HG03095 (cell line): ENCODE data around the gene MRPL47.
"Not testable (repeated sequence)": the region's sequence is repeated elsewhere in the genome, so short reads cannot be mapped to it uniquely, and the experiment has no call there.

Source experiments
- ATAC-seq: cut with Tn5 transposase; IDR thresholded peaks from one replicate; pipeline ENCODE4 v1.9.1; 2021; ENCODE audit warnings: moderate library complexity; ENCODE audit not compliant: unreplicated experiment

The MRPL47 gene

DNA sequence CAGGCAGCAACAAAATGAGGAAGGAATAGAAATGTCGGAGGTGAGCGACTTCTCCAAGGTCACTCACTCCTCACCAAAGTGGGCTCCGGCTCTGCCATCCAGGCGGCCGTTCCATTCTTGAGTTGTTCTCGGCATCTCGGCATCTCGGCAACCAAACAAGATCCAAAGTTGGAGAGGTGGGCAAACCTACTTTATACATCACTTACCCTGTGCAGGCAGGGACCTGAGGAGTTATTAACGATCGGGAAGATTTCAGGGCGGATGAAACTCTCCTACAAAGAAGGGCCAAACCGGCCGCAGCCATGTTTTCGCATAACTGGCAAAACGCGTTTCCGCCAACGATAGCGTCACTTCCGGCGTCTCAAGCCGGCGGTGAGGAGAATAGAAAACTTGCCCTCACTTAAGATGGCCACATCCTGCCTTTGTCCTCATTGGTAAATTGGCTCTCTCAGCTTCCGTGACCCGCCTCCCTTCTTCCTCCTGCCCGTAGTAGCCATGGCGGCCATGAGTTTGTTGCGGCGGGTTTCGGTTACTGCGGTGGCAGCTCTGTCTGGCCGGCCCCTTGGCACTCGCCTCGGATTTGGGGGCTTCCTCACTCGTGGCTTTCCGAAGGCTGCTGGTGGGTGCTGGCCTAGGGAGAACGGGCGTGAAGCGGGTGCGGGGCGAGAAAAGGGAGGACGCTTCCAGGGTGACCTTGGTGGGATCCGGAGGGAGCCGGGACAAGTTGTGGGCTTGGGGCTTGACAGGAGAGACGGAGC, at the start of gene MRPL47, which contains the start of gene NDUFB5:
MRPL47 (minus strand) TSS at position 318 of the 758 bp plus-strand sequence; CDS start at position 304, 14 bp downstream.
NDUFB5 (plus strand) TSS at position 474 of the 758 bp plus-strand sequence; CDS start at position 496, 22 bp downstream.
- ATAC-seq: peak; percentile 97

DNA sequence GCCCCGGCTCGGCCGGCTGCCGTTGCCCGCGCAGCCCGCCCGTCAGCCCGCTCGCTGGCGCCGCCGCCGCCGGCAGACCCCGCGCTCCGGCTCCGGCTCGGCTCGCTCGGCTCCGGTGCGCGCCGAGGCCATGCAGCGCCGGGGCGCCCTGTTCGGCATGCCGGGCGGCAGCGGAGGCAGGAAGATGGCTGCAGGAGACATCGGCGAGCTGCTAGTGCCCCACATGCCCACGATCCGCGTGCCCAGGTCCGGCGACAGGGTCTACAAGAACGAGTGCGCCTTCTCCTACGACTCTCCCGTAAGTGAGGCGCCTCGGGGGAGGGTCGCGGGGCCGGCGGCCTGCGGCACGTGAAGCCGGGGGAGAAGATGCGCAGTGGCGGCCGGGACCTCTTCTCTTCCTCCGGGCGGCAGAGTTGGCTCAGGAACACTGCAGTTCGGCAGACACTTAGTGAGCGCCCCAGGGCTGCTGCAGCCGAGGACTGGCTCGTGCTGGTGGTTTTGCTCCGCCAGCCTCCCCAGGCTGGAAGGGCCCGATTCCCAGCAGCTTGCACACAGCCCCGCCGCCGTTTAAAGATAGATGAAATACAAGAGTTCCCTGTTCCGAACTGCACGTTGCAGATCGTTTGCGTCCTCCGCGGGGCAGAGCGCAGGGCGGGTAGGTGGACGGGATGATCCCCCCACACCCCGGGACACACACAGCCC, 48.8 kb upstream of the MRPL47 start:
- peak; percentile 63 for ATAC-seq

DNA sequence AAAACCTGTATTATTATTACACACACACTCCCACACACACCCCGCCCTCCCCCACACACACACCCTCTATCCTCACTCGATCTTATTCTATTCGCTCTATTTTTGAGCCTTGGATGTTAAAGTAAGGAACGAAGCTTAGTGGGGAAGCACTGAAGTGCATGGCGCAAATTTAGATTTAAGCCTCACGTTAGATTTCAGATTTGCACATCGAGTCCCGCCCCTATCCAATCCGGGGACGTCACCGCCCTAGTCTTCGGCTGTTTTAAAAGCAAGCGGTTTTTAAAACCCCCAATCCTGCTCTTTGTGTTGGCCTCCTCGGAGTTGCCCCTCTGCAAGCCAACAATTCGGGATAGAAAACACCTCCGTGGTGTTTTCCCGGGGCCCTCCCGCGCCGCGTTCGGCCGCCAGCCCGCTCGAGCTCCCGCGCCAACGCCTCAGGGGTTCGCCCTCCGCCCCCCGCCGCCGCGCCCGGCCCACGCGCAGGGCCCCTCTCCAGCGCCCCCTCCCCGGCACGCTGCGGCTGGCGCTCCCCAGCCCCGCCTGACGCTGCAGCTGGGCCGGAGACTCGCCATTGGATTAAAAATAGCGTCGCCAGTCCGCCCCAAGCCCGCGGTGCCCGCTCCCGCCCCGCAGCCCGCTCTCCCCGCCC, 48.1 kb upstream of the MRPL47 start, which contains the start of gene USP13:
USP13 (plus strand) TSS at position 594 of the 649 bp plus-strand sequence. CDS start 186 bp downstream, outside the sequence.
- peak; percentile 49 for ATAC-seq

DNA sequence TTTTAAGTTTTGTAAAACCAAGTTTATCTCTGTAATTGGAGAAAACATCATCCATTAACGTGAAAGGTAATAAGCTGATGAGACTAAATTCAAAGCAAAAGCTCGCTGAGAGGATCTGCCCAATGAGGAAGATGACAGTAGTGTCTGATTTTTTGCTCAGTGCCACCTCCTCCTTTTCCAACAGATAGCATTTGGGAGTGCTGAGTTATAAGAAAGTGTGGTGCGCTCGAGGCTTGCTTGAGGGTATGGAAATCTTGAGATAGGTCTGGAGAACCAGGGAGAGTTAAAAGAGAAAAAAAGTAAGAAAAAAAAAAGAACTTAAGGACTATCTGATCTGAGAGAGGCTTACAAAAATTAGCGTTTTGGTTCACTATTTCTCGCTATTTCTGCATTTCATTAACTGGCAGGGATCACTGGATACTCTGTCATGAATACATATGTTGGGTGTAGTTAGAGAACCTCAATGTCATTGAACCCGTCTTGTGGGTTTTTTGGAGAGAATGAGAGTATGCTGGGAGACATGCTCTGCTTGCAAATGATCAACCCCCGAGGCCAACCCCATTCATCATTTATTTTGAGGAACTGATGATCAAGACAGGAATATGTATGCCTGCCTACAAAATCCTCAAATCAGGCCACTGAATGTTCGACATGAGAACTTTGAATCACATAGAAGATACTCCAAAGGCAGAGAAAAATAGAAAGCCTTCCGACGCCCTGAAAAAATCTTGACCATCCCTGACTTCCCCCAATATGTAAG, 47.4 kb upstream of the MRPL47 start:
- ATAC-seq: no peak

DNA sequence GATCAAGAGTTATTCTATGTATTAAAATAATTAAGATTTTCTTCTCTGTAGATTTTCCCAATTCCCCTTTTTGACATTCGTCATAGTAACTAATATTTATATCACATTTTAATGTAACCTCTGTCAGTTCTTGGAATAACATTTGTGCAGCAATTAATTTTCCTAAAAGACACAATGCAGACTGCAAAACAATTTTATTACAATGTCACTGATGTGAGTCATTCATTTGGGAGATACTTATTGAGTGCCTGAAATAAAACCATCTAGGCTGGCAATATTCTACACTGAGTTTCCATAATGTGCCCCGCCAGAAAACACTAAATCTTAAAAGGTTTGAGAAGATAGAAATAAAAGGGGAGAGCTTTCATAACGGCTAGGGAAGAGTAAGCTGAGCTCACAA, 41.7 kb upstream of the MRPL47 start:
- no peak for ATAC-seq

DNA sequence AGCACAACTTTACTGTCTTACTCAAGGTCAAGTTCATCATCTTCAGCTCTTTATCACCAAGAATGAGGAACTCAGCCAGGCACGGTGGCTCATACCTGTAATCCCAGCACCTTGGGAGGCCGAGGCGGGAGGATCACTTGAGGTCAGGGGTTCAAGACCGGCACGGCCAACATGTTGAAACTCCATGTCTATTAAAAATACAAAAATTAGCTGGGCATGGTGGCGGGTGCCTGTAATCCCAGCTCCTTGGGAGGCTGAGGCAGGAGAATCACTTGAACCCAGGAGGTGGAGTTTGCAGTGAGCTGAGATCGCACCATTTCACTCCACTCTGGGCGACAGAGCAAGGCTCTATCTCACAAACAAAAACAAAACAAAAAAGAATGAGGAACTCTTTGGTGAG, 39.4 kb upstream of the MRPL47 start:
- ATAC-seq: not testable (repeated sequence)

DNA sequence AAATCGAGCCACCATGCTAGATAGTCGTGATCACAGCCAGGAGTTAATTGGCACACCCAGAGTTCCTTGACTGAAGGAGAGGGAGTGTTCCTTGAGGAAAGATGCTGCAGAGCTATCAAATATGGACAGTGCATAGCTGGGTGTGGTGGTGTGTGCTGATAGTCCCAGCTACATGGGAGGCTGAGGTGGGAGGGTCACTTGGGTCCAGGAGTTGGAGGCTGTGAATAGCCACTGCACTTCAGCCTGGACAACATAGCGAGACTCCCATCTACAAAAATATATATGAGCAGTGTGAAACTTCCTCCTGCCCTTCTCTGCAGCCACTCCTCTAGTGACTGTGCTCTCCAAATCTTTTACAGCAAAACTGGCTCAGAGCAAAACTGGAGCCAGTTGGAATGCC, 38.4 kb upstream of the MRPL47 start:
- no peak for ATAC-seq

DNA sequence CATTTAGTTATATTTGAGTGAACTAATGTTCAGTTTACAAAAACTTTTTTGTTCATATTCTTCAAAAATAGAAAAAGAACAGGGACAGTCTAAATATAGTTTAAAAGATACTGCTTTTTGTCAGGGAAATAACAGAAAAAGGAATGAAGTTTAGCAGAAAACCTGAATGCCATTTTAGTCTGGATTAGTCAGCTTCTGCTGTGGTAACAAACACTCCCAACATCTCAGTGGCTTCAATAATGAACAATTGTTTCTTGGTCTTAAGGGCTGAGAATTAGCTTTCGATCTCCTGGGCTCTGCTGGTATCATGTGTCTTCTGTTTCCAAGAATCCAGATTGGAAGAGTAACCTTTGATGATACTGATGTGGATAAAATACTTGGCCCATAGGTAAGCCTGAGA, 36.0 kb upstream of the MRPL47 start:
- no peak for ATAC-seq

DNA sequence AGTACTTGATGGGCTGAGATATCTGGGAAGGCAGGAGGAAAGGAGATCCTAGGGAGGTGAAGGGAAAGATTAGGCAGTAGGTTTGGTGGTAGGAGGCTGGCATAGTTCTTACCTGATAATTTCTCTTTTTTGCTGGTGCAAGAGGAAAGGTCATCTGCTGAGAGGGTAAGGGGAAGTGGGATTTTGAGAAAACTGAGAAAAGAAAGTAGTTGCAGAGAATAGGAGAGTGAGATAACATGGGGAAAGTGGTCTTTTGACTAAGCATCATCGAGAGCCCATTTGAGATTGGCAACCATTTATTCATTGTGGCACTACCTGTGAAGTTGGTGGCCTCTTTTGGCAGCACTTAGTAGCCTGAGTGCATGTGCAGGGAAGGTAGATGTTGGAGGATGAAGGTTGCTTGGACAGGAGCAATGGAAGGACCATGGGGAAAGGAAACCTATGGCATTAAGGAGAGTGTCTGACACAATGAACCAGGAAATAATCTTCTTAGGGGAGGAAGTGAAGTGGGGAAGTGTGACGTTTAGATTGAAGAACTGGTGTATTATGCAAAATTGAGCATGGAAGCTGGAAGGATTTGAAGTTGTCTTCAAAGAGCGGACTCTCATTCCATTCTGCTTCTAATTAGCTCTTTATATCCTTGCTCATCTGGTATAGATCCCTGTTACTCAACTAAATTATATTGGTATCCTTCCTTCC, 26.5 kb upstream of the MRPL47 start:
- ATAC-seq: no peak

DNA sequence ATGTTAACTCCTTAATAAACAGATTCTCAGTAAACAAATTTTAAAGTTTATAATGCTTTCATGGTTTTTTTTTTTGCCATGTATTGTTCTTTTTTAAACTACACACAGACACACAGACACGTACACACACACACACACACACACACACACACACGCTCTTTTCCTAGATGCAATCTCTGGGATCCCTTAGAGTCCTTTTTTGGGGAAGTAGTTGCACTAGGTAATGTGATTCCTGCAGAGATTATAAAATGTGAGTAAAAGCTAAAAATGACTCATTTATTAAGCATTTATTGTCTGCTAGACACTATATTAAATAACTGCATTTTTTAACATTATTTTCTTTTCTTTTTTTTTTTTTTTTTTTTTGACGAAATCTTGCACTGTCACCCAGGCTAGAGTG, 20.0 kb upstream of the MRPL47 start:
- ATAC-seq: no peak

DNA sequence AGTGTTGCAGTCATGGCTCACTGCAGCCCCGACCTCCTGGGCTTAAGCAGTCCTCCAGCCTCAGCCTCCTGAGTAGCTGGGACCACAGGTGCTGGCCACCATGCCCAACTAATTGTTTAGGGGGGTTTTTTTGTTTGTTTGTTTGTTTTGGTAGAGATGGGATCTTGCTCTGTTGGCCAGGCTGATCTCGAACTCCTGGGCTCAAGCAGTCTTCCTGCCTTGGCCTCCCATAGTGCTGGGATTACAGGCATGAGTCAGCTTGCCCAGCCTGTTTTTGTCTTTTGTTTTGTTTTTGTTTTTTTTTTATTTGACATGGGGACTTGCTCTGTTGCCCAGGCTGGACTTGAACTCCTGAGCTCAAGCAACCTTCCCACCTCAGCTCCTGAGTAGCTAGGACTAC, 17.6 kb upstream of the MRPL47 start:
- no peak for ATAC-seq

DNA sequence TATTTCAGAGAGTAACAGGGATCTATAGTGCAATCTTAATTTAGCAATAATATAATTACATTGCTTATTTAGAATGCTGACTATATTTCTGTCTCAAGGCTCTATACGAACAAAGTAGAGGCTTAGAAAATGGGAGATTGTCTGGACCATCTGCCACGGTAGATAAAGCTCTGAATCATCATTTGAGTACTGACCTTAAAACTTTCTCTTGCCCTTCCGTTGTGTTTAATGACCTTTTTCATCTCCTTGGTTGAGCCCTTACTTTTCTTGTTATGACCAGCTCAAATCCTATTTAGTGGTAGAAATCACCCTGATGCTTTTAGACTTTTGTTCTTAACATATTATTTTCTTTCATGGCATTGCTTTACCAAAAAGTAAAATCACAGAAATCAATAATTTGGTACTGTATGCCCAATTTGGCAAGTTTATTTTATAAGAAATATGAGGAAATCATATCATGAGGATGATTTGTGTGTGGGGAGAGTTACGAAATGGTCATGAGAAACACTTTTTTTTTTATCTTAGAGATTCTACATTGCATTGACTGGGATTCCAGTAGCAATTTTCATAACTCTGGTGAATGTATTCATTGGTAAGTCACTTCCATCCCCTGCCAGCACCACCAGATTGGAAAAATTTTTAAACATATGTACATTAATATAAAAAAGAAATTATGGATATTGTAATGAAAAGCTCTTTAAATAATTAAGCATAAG, 11.2 kb upstream of the MRPL47 start:
- ATAC-seq: no peak

DNA sequence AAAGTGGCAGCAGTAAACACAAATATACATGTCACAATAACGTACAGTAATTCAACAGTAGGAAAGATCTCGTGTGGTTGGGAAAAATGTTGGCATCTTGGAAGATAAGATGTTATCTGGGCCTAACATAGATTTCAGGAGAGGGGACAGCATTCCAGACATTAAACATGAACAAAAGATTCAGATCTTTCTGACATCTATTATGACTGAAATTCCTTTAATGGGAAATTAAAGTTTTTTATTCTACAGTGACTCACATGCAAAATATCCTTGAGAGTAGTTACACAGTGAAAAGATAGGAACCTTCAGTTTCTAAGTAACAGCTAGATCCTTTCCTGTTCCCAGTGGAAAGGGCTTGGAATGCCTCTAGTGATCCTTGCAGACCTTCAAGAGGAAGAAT, 9.4 kb upstream of the MRPL47 start:
- no peak for ATAC-seq

DNA sequence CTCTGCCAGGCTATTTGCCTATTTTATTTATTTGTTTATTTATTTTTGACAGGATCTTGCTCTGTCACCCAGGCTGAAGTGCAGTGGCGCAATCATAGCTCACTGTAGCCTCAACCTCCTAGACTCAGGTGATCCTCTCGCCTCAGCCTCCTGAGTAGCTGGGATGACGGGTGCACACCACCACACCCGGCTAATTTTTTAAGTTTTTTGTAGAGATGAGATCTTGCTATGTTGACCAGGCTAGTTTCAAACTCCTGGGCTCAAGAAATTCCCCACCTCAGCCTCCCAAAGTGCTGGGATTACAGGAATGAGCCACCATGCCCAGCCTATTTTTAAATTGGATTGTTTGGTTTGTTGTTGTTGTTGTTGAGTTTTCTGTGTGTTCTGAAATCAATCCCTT, 5.6 kb upstream of the MRPL47 start:
- no peak for ATAC-seq

DNA sequence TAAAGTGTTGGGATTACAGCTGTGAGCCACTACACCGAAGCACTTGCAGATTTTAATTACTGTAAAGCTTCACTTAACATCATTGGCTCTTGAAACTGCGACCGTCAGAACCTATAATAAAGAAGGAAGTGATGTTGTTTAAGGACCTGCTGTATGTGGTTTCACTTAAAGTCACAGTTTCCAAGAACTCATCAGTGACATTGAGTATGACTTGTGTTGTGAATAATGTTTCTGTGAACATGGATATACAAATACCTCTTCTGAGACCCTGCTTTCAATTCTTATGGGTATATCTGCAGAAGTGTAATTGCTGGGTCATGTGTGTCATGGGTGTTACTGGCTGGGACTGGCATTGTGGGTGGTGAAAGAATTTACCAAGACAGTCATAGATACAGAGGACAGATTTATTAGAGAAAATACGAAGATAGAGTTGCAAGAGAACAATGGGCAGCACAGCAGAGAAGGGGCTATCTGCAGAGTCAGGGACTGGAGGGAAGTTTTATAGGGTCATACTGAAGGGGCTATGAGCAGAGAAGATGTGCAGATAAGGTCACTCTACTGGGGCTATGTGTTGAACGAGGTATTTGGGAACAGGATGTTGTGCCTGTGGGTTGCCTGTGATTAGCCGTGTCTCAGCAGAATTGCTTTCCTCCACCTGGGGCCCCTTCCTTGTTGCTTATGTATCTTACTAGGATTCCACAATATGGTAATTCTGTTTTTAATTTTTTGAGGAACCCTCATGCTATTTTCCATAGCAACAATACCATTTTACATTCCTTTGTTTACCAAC, 4.7 kb upstream of the MRPL47 start:
- peak; percentile 48 for ATAC-seq

DNA sequence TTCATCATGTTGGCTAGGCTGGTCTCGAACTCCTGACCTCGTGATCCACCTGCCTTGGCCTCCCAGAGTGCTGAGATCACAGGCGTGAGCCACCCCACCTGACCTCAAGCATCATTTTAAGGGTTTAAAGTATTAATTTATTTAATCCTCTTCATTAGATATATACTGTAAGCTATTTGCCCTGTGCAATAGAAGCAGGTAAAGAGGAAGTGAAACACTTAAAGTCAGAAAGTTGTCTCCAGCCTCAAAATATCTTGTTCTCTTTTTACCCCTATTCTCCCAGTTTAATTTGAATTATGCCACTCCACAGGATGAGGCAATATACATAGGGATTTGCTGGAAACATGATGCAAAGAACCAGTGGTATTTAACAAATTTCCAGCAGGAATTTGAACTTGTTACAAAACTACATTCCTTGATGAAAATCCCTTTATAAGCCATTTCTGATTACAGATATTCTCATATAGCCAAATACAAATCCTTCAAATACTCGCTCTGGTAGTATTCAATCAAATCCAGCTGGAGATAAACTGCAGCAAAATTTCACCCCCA, 2.2 kb upstream of the MRPL47 start:
- ATAC-seq: no peak

DNA sequence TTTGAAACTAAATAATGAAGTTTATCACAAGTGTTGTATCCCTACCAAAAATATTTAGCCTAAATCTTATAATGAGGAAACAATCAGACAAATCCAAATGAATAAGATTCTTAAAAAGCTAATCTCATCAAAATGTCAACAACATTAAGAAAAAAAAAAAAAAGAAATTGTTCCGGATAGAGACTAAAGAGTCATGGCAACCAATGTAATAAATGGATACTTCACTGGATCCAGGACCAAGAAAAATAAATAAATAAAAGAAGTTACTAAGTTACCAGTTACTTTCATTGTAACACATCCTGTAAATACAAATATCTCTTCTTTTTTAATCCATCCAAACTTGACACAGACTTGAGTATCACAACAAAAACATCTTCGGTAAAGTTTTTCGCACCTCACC, 607 bp downstream of the MRPL47 start:
- ATAC-seq: no peak

DNA sequence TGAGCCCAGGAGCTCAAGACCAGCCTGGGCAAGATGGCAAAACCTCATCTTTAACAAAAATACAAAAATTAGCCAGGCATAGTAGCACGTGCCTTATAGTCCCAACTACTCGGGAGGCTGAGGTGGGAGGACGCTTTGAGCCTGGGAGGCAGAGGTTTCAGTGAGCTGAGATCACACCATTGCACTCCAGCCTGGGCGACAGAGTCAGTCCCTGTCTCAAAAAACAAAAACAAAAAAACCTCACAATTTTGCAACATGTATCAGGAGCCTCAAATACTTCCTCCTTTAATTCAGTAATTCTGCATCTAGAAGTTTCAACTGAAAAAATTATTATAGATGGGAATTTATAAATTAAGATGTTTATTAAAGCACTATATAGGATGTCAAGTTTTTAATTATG, 1.1 kb downstream of the MRPL47 start:
- no peak for ATAC-seq

DNA sequence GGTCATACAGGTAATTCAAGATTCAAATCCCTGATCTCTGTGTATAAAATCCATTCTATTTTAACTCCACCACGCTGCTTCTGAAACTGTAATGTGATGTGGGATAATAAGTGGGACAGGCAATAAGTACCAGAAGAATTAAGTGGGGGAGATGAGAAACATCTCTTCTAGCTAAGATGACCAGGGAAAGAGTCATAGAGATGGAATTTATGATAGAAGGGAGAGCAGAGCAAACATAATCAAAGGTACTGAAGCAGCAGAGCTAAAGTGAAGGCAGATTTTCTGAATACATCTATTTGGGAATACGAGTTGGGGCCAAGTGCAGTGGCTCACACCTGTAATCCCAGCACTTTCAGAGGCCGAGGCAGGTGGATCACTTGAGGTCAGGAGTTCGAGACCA, 4.9 kb downstream of the MRPL47 start:
- no peak for ATAC-seq
